Activated CD4-positive, alpha-beta T cell treated with anti-CD3 and anti-CD28 coated beads for 36 hours (primary cell): ENCODE measurements around the gene ARNT2. TPM values are rescaled to one million over a fixed set of nuclear protein-coding genes. Genes with fewer than 3 reads are reported as not detected.

Experiments
- ATAC-seq: fragments of 200-7000 bp; cut with Tn5 transposase; one replicate; pipeline ENCODE4 v1.10.0; 2021; ENCODE audit warnings: mild to moderate bottlenecking, moderate library complexity
- CTCF ChIA-PET: fragments of 350-600 bp; sonication (Branson Sonifier 250); formaldehyde crosslinking; loops from one replicate; lab custom pipeline; 2021; ENCODE audit warnings: antibody characterized with exemption; lab: Charles Lee
- POLR2A ChIA-PET: fragments of 350-600 bp; sonication (Branson Sonifier 250); formaldehyde crosslinking; loops from one replicate; lab custom pipeline; 2021; ENCODE audit warnings: antibody characterized with exemption, inconsistent platforms; lab: Charles Lee
- DNase-seq: peaks from one replicate; pipeline ENCODE4 v3.0.0-alpha.2; 2020
- H3K27ac Mint-ChIP-seq: one replicate; pipeline ENCODE4 v1.8.0; 2021; ENCODE audit warnings: mixed read lengths
- H3K27me3 Mint-ChIP-seq: one replicate; pipeline ENCODE4 v1.8.0; 2021; ENCODE audit warnings: mixed read lengths
- H3K36me3 Mint-ChIP-seq: one replicate; pipeline ENCODE4 v1.8.0; 2021; ENCODE audit warnings: low read depth, mixed read lengths
- H3K4me1 Mint-ChIP-seq: one replicate; pipeline ENCODE4 v1.8.0; 2021; ENCODE audit warnings: mixed read lengths
- H3K4me3 Mint-ChIP-seq: one replicate; pipeline ENCODE4 v1.8.0; 2021; ENCODE audit warnings: mild to moderate bottlenecking, moderate library complexity, mixed read lengths
- H3K9me3 Mint-ChIP-seq: one replicate; pipeline ENCODE4 v1.8.0; 2021; ENCODE audit warnings: low read depth, mixed read lengths
- intact Hi-C, 2 experiments: fragments of 100-400 bp; cut with DNase I in 1 of 2; cut with micrococcal nuclease in 1 of 2; formaldehyde crosslinking; loops; one replicate each; pipeline versions ENCODE4 v1.14.2 to v1.15.1; 2022 to 2024; cut with DNase I, micrococcal nuclease
- total RNA-seq, 2 experiments: library from RNA; stranded (reverse); gene quantifications; one replicate each; pipeline ENCODE4 v1.2.3, GENCODE V29; 2021

The ARNT2 gene
- total RNA-seq, 2 experiments from 2014 or later = 0.05 to 0.19 TPM

- H3K27ac Mint-ChIP-seq = no peak overlapping the region
- no peak for DNase-seq
- no peaks in the 10 kb centered on the region for H3K4me1 Mint-ChIP-seq
- H3K4me3 Mint-ChIP-seq = no peak overlapping the region
- ChIA-PET CTCF (no interaction called here), POLR2A (no interaction called here)
- ATAC-seq = peak; percentile 23
- H3K36me3 Mint-ChIP-seq = no peaks in the 10 kb centered on the region
- peaks cover 4% of the 10 kb centered on the region for H3K27me3 Mint-ChIP-seq
- intact Hi-C loops = no loop called here
- H3K9me3 Mint-ChIP-seq = no peaks in the 10 kb centered on the region
Measured at GRCh38 chr15:80580106-80580505, 175.9 kb downstream of the ARNT2 start.

- DNase-seq = no peak
- POLR2A ChIA-PET = no interaction called here
- CTCF ChIA-PET = no interaction called here
- Mint-ChIP-seq H3K4me1 (no peaks in the 10 kb centered on the region), H3K9me3 (no peaks in the 10 kb centered on the region), H3K36me3 (no peaks in the 10 kb centered on the region), H3K27ac (no peak overlapping the region), H3K27me3 (peaks cover 4% of the 10 kb centered on the region), H3K4me3 (no peak overlapping the region)
- intact Hi-C loops = no loop called here
- no peak for ATAC-seq
Measured at GRCh38 chr15:80580536-80581260, 176.5 kb downstream of the ARNT2 start.

GRCh38 chr15:80581976-80582375 is 177.8 kb downstream of the ARNT2 start:
- ChIA-PET POLR2A (no interaction called here), CTCF (no interaction called here)
- DNase-seq (no peak), ATAC-seq (no peak)
- H3K4me1 Mint-ChIP-seq = no peaks in the 10 kb centered on the region
- no peak overlapping the region for H3K4me3 Mint-ChIP-seq
- H3K36me3 Mint-ChIP-seq = no peaks in the 10 kb centered on the region
- intact Hi-C loops = no loop called here
- H3K9me3 Mint-ChIP-seq = no peaks in the 10 kb centered on the region
- H3K27ac Mint-ChIP-seq = no peak overlapping the region
- peaks cover 4% of the 10 kb centered on the region for H3K27me3 Mint-ChIP-seq

GRCh38 chr15:80582816-80583423 is 178.7 kb downstream of the ARNT2 start:
- no peaks in the 10 kb centered on the region for H3K4me1 Mint-ChIP-seq
- ATAC-seq = no peak
- no peak overlapping the region for H3K4me3 Mint-ChIP-seq
- no peak for DNase-seq
- no peaks in the 10 kb centered on the region for H3K9me3 Mint-ChIP-seq
- no peaks in the 10 kb centered on the region for H3K36me3 Mint-ChIP-seq
- intact Hi-C loops = no loop called here
- POLR2A ChIA-PET = no interaction called here
- peaks cover 4% of the 10 kb centered on the region for H3K27me3 Mint-ChIP-seq
- no peak overlapping the region for H3K27ac Mint-ChIP-seq
- CTCF ChIA-PET = interaction anchor here (1.0 kb wide), 1 partner anchor 385 kb away, joined by 3 read pairs; no protein-coding TSS in a partner anchor

- ATAC-seq (no peak), DNase-seq (no peak)
- no peaks in the 10 kb centered on the region for H3K4me1 Mint-ChIP-seq
- H3K4me3 Mint-ChIP-seq = no peak overlapping the region
- ChIA-PET CTCF (no interaction called here), POLR2A (no interaction called here)
- peaks cover 4% of the 10 kb centered on the region for H3K27me3 Mint-ChIP-seq
- H3K27ac Mint-ChIP-seq = no peak overlapping the region
- no peaks in the 10 kb centered on the region for H3K9me3 Mint-ChIP-seq
- intact Hi-C loops = no loop called here
- H3K36me3 Mint-ChIP-seq = no peaks in the 10 kb centered on the region
Measured at GRCh38 chr15:80584561-80584964, 180.4 kb downstream of the ARNT2 start.

- ChIA-PET CTCF (interaction anchor here (0.6 kb wide), 1 partner anchor 113 kb away, joined by 4 read pairs; no protein-coding TSS in a partner anchor), POLR2A (no interaction called here)
- DNase-seq = no peak
- no peak for ATAC-seq
- Mint-ChIP-seq H3K4me1 (no peaks in the 10 kb centered on the region), H3K9me3 (no peaks in the 10 kb centered on the region), H3K27ac (no peak overlapping the region), H3K27me3 (peaks cover 4% of the 10 kb centered on the region), H3K4me3 (no peak overlapping the region), H3K36me3 (no peaks in the 10 kb centered on the region)
- intact Hi-C loops = no loop called here
Measured at GRCh38 chr15:80584973-80585525, 180.9 kb downstream of the ARNT2 start.

- intact Hi-C loops = no loop called here
- H3K36me3 Mint-ChIP-seq = no peaks in the 10 kb centered on the region
- CTCF ChIA-PET = interaction anchor here (0.6 to 1.2 kb wide), 2 partner anchors 113 to 190 kb away, joined by 3 to 4 read pairs; no protein-coding TSS in a partner anchor
- ATAC-seq (peak; percentile 12), DNase-seq (peak; percentile 22)
- no peak overlapping the region for H3K27ac Mint-ChIP-seq
- H3K4me1 Mint-ChIP-seq = no peaks in the 10 kb centered on the region
- POLR2A ChIA-PET = no interaction called here
- no peak overlapping the region for H3K4me3 Mint-ChIP-seq
- peaks cover 4% of the 10 kb centered on the region for H3K27me3 Mint-ChIP-seq
- H3K9me3 Mint-ChIP-seq = no peaks in the 10 kb centered on the region
Measured at GRCh38 chr15:80585544-80586018, 181.4 kb downstream of the ARNT2 start.

- ATAC-seq (no peak), DNase-seq (no peak)
- POLR2A ChIA-PET = no interaction called here
- intact Hi-C loops = no loop called here
- no peak overlapping the region for H3K4me3 Mint-ChIP-seq
- H3K9me3 Mint-ChIP-seq = no peaks in the 10 kb centered on the region
- CTCF ChIA-PET = interaction anchor here (1.2 kb wide), 1 partner anchor 190 kb away, joined by 3 read pairs; no protein-coding TSS in a partner anchor
- no peaks in the 10 kb centered on the region for H3K36me3 Mint-ChIP-seq
- no peaks in the 10 kb centered on the region for H3K4me1 Mint-ChIP-seq
- H3K27me3 Mint-ChIP-seq = peaks cover 4% of the 10 kb centered on the region
- no peak overlapping the region for H3K27ac Mint-ChIP-seq
Measured at GRCh38 chr15:80586161-80586560, 182.0 kb downstream of the ARNT2 start.

- H3K27me3 Mint-ChIP-seq = peaks cover 4% of the 10 kb centered on the region
- ATAC-seq (no peak), DNase-seq (no peak)
- no peak overlapping the region for H3K27ac Mint-ChIP-seq
- H3K9me3 Mint-ChIP-seq = no peaks in the 10 kb centered on the region
- POLR2A ChIA-PET = no interaction called here
- H3K4me1 Mint-ChIP-seq = no peaks in the 10 kb centered on the region
- H3K4me3 Mint-ChIP-seq = no peak overlapping the region
- H3K36me3 Mint-ChIP-seq = no peaks in the 10 kb centered on the region
- CTCF ChIA-PET = interaction anchor here (1.2 kb wide), 1 partner anchor 189 kb away, joined by 3 read pairs; no protein-coding TSS in a partner anchor
- intact Hi-C loops = no loop called here
Measured at GRCh38 chr15:80587007-80587406, 182.8 kb downstream of the ARNT2 start.

GRCh38 chr15:80587816-80588456 is 183.8 kb downstream of the ARNT2 start:
- intact Hi-C loops = no loop called here
- ChIA-PET CTCF (no interaction called here), POLR2A (no interaction called here)
- Mint-ChIP-seq H3K4me1 (no peaks in the 10 kb centered on the region), H3K27me3 (peaks cover 2% of the 10 kb centered on the region), H3K36me3 (no peaks in the 10 kb centered on the region), H3K4me3 (no peak overlapping the region), H3K27ac (no peak overlapping the region), H3K9me3 (no peaks in the 10 kb centered on the region)
- DNase-seq (no peak), ATAC-seq (no peak)

GRCh38 chr15:80588801-80589200 is 184.6 kb downstream of the ARNT2 start:
- POLR2A ChIA-PET = no interaction called here
- no peaks in the 10 kb centered on the region for H3K36me3 Mint-ChIP-seq
- intact Hi-C loops = no loop called here

More at GRCh38 chr15:80588801-80589200, 184.6 kb downstream of the ARNT2 start:
- Mint-ChIP-seq H3K27me3 (peaks cover 1% of the 10 kb centered on the region), H3K9me3 (no peaks in the 10 kb centered on the region), H3K27ac (no peak overlapping the region), H3K4me3 (no peak overlapping the region), H3K4me1 (no peaks in the 10 kb centered on the region)
- DNase-seq = no peak
- CTCF ChIA-PET = no interaction called here
- ATAC-seq = no peak
